Transverse colon (tissue), 4 donors: ENCODE data around the gene PSG5. TPM values are rescaled to one million over a fixed set of nuclear protein-coding genes. Genes with fewer than 3 reads are reported as not detected.
"Not testable (repeated sequence)": the region's sequence is repeated elsewhere in the genome, so short reads cannot be mapped to it uniquely, and the experiment has no call there.

ENCODE experiments used
- DNase-seq: peaks from one replicate; pipeline ENCODE4 v3.0.0-alpha.2; 2019
- H3K27ac ChIP-seq, 4 donors: fragments of 200-600 bp; sonication (generic); 2 replicates each; pipeline ENCODE4 v1.5.1; 2016 to 2018; ENCODE audit warnings: inconsistent platforms in 4 of 4
- H3K27me3 ChIP-seq: fragments of 200-600 bp; sonication (generic); 2 replicates; pipeline ENCODE4 v1.5.1; 2017; ENCODE audit warnings: inconsistent platforms
- H3K36me3 ChIP-seq, 4 donors: fragments of 200-600 bp; sonication (generic); 2 replicates each; pipeline ENCODE4 v1.5.1; 2017 to 2019; ENCODE audit warnings: inconsistent platforms in 4 of 4
- H3K4me1 ChIP-seq, 4 donors: fragments of 200-600 bp; sonication (generic); 2 replicates each; pipeline ENCODE4 v1.5.1; 2017 to 2020; ENCODE audit warnings: inconsistent platforms in 4 of 4
- H3K4me3 ChIP-seq, 4 donors: fragments of 200-600 bp; sonication (generic); 1 replicate in 1 of 4; 2 replicates in 3 of 4; pipeline versions ENCODE4 v1.5.1 to v1.6.1; 2017 to 2019; ENCODE audit warnings: inconsistent platforms in 4 of 4
- H3K9me3 ChIP-seq, 2 donors: fragments of 200-600 bp; sonication (generic); 2 replicates each; pipeline ENCODE4 v1.5.1; 2017 to 2019; ENCODE audit warnings: inconsistent platforms in 2 of 2
- EP300 ChIP-seq: sonication (generic); formaldehyde crosslinking; IDR thresholded peaks from one replicate; pipeline ENCODE4 v1.6.1; 2017; ENCODE audit warnings: antibody characterized with exemption, low read depth
- POLR2A ChIP-seq: fragments of 450-650 bp; IDR thresholded peaks from one replicate; pipeline ENCODE4 v1.6.1; 2016; ENCODE audit warnings: antibody characterized with exemption, mild to moderate bottlenecking, moderate library complexity
- POLR2AphosphoS5 ChIP-seq, 3 donors: sonication (generic); formaldehyde crosslinking; IDR thresholded peaks; one replicate each; pipeline ENCODE4 v1.6.1; 2016; ENCODE audit warnings: antibody characterized with exemption in 3 of 3
- WGBS, 2 donors: methylation state at CpG; one replicate each; pipeline ENCODE4 v1.1.5; 2018; ENCODE audit warnings: low coverage in 1 of 2; 5-methylcytosine and 5-hydroxymethylcytosine counted together
- in situ Hi-C, 4 donors: fragments of 200-750 bp; cut with MboI; loops; one replicate each; pipeline versions ENCODE4 v1.15.0 to v1.15.1; 2017; ENCODE audit warnings: low sequenced_read_pairs in 3 of 4, low pct_ligation_motif_present in 1 of 4, low pct_unique_long_range_greater_than_20kb in 1 of 4
- intact Hi-C: fragments of 100-400 bp; cut with DNase I; formaldehyde crosslinking; loops from one replicate; pipeline ENCODE4 v1.15.1; 2023; ENCODE audit warnings: low total_unique reads
- total RNA-seq, 4 donors: library from RNA; depleted of rRNA; stranded (reverse); fragments of >200 nt; gene quantifications; one replicate each; pipeline ENCODE4 v1.1.0, GENCODE V29; 2016
- TF ChIP-seq, protein P1 (sequence below), 5 experiments: fragments of 200-600 bp in 3 of 5; fragments of 450-650 bp in 2 of 5; sonication (generic) in 3 of 5; IDR thresholded peaks; 1 replicate in 2 of 5; 2 replicates in 3 of 5; pipeline ENCODE4 v1.5.1; 2016 to 2017; ENCODE audit warnings: antibody characterized with exemption in 5 of 5, inconsistent platforms in 3 of 5, mild to moderate bottlenecking in 2 of 5, moderate library complexity in 1 of 5

The PSG5 gene
- total RNA-seq, 4 donors from 2014 or later, result not detected

DNA sequence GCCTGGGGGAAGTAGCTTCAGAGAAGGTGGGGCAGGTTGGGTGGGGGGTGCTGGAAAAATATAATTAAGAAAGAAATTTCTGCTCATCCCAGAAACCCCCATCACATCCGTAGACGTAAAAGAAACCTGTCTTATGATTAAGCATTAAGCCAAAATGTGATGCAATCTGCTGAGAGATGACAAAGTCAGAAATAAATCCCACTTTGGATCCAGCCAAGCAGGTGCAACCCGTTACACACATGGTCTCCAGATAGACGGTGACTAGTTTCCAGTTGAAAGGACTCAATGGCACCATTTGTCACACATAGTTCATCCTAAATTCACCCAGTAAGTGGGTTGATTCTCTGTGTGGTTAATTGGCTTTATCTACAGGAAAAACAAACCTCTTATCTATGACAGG lies 34.1 kb downstream of the PSG5 start:
- Histone ChIP-seq H3K27me3 (no peaks in the 10 kb centered on the region), H3K4me3 (no peak overlapping the region), H3K27ac (no peak overlapping the region), H3K36me3 (no peaks in the 10 kb centered on the region), H3K4me1 (no peaks in the 10 kb centered on the region), H3K9me3 (no peaks in the 10 kb centered on the region)
- intact Hi-C loops (no loop called here), in situ Hi-C loops (no loop called here)
- 78% methylated on average over 4 of the region's 4 CpGs for WGBS, 2 donors
- no peak for DNase-seq
- TF ChIP-seq, protein P1, sequence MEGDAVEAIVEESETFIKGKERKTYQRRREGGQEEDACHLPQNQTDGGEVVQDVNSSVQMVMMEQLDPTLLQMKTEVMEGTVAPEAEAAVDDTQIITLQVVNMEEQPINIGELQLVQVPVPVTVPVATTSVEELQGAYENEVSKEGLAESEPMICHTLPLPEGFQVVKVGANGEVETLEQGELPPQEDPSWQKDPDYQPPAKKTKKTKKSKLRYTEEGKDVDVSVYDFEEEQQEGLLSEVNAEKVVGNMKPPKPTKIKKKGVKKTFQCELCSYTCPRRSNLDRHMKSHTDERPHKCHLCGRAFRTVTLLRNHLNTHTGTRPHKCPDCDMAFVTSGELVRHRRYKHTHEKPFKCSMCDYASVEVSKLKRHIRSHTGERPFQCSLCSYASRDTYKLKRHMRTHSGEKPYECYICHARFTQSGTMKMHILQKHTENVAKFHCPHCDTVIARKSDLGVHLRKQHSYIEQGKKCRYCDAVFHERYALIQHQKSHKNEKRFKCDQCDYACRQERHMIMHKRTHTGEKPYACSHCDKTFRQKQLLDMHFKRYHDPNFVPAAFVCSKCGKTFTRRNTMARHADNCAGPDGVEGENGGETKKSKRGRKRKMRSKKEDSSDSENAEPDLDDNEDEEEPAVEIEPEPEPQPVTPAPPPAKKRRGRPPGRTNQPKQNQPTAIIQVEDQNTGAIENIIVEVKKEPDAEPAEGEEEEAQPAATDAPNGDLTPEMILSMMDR (IDR thresholded peaks at IDR 0.05), result no peak
- TF ChIP-seq POLR2A (no peak), EP300 (no peak), POLR2AphosphoS5 (IDR thresholded peaks at IDR 0.05) (no peak)

DNA sequence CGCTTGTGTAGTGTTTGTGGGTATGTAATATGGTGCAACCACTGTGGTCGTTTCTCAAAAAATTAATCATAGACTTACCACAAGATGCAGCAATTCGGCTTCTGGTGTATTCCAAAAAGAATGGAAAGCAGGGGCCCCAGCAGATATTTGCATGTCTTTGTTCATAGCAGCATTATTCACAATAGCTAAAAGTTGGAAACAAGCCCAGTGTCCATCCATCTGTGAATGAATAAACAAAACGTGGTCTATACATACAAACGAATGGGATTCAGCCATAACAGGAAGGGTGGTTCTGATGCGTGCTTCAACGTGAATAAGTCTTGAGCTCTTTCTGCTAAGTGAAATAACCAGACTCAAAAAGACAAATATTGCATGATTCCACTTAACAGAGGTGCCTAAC lies 36.5 kb downstream of the PSG5 start:
- H3K4me3 ChIP-seq, H3K4me1 ChIP-seq, H3K27ac ChIP-seq, in situ Hi-C loops, intact Hi-C loops, DNase-seq, H3K27me3 ChIP-seq, H3K36me3 ChIP-seq, H3K9me3 ChIP-seq: not testable (repeated sequence)
- WGBS, 2 donors, result 69 to 74% methylated on average over 7 of the region's 7 CpGs

DNA sequence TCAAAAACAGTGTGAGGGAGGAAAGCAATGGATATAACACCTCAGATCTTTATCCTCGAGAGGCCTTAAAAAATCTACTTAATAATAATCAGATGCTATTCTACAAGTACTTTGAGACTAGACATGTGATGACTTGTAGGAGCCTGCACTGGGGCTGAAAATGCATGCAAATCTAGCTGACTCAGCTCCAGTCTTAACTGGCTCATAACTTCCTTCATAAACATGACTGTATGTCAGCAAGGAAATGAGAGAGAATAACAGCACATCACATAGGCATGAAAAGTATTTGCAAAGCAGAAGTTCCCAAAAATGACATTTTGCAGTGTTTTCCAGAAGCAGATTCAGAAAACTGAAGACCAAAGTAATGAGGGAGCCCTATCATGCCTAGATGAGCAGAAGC lies 38.1 kb downstream of the PSG5 start:
- DNase-seq, result no peak
- in situ Hi-C loops (no loop called here), intact Hi-C loops (no loop called here)
- TF ChIP-seq, protein P1 (IDR thresholded peaks at IDR 0.05), result no peak
- TF ChIP-seq POLR2A (no peak), EP300 (no peak), POLR2AphosphoS5 (IDR thresholded peaks at IDR 0.05) (no peak)
- no peaks in the 10 kb centered on the region for H3K36me3 ChIP-seq
- H3K27ac ChIP-seq, result no peak overlapping the region
- H3K27me3 ChIP-seq, result no peaks in the 10 kb centered on the region
- H3K9me3 ChIP-seq, result no peaks in the 10 kb centered on the region
- 53 to 75% methylated on average over 1 of the region's 1 CpG for WGBS, 2 donors
- H3K4me1 ChIP-seq, result no peaks in the 10 kb centered on the region
- no peak overlapping the region for H3K4me3 ChIP-seq

DNA sequence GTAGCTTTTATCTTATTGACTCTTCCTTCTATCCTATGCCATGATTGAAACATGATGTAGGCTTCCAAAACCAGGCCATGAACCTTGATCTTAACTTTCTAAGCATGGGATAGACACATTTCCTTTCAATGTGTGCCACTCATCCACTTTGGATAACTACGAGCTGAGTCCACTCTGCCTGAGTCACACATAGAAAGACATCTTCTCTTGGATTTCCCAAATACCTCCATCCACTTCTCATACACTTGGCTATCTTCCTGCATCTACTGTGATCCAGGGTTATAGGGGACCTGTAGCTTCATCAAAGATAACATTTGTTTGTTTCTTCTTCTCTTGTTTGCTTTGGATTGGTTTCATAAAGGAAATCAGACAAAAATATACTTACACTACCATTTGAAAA lies 44.6 kb downstream of the PSG5 start:
- DNase-seq, H3K4me3 ChIP-seq, H3K27ac ChIP-seq, H3K9me3 ChIP-seq, H3K36me3 ChIP-seq, intact Hi-C loops, H3K4me1 ChIP-seq, H3K27me3 ChIP-seq, in situ Hi-C loops: not testable (repeated sequence)
- 67 to 79% methylated on average over 1 of the region's 1 CpG for WGBS, 2 donors

DNA sequence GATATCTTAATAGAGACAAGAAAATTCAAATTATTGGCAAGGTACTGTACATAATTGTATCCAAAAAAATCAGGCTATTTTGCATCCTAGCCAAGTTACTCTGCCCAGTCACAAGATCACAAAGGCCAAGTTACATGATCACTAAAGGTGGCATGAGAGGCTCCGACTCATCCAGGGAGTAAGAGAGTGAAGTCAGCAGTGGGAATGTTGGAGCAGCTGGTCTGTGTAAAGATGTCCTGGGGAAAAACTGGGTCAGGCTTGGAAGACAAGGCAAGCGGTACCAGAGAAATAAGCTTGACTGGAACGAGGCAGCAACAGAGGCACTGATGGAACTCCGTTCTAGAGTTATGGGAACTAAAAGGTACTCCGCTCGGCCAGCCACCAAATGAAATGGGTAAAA lies 53.6 kb downstream of the PSG5 start:
- WGBS, 2 donors, result 77 to 80% methylated on average over 2 to 5 of the region's 6 CpGs
- H3K27me3 ChIP-seq, result no peaks in the 10 kb centered on the region
- in situ Hi-C loops, result no loop called here

DNA sequence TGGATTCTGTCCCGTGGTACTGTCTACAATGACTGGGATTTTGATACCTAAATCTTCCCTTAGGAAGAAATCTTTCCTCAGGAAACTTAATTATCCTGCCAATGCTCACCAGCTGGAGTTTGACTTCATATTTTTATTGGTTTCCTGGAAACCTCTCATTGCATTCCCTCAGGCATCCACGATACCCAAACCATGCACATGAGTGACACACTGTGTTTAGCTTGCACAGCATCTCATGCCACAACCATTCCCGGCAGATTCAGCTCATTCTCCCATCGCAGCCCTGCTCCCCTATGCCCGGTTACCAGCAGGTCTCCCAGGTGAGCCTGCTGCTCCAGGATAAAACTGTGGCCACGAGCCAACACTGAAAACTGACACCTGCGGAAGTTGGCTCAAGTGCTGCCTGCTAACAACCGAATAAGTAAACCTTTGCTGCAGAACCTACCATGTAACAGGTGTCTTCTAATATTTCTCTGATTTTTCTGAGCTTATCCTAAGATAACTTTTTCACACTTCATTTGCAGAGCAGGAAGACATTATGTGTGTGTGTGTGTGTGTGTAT lies 55.0 kb downstream of the PSG5 start:
- DNase-seq, intact Hi-C loops, in situ Hi-C loops, H3K27ac ChIP-seq, H3K36me3 ChIP-seq, H3K4me1 ChIP-seq, H3K9me3 ChIP-seq, H3K4me3 ChIP-seq, H3K27me3 ChIP-seq: not testable (repeated sequence)
- 49 to 55% methylated on average over 5 to 8 of the region's 8 CpGs for WGBS, 2 donors

More for the DNA sequence above, 53.6 kb downstream of the PSG5 start:
- Histone ChIP-seq H3K4me1 (no peaks in the 10 kb centered on the region), H3K27ac (no peak overlapping the region), H3K36me3 (no peaks in the 10 kb centered on the region), H3K9me3 (no peaks in the 10 kb centered on the region), H3K4me3 (no peak overlapping the region)
- intact Hi-C loops, result no loop called here
- no peak for DNase-seq
- TF ChIP-seq, protein P1 (IDR thresholded peaks at IDR 0.05), result no peak
- no peak for TF ChIP-seq POLR2AphosphoS5 (IDR thresholded peaks at IDR 0.05)
- no peak for TF ChIP-seq EP300
- TF ChIP-seq POLR2A, result no peak

DNA sequence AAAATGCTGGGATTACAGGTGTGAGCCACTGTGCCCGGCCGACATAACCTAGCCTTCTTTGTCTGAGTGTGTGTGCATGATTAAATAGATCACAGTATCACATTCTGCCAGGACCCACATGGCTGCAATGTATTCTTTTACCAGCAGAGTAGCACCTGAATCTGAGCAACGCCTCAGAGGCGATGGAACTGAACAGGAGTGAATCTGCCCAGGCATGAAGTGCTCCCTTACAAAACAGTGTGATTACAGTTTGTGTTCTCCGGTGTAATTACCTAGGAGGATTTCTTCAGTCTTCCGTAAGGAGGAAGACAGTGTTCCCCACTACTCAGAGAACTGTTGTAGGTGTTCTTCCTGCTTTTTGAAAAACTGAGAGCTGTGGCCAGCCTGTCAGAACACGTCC lies 57.1 kb downstream of the PSG5 start:
- H3K4me3 ChIP-seq, H3K9me3 ChIP-seq, H3K27ac ChIP-seq, in situ Hi-C loops, H3K4me1 ChIP-seq, H3K27me3 ChIP-seq, intact Hi-C loops, DNase-seq, H3K36me3 ChIP-seq: not testable (repeated sequence)
- 87% methylated on average over 7 of the region's 7 CpGs; no CpG with 5 or more reads in 1 of the 2 donors for whole genome bisulfite sequencing, 2 donors

DNA sequence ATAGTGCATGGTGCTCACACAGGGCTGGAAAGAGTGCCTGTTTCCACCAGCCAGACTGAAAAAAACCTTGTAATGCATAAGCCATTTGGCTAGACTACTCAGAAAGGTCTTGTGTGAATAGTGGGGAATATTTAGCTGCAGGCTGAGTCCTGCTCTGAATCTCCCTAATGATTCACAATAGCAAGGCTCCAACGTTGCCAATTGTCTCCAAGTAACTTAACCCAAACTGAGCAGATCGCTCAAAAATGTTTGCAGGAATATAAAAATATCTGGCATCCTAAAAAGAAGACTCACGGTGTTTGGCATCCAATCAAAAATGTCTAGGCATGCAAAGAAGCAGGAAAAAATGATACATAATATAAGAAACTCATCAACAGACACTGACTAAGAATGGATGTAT lies 59.0 kb downstream of the PSG5 start:
- DNase-seq, intact Hi-C loops, H3K4me3 ChIP-seq, H3K27ac ChIP-seq, H3K9me3 ChIP-seq, H3K27me3 ChIP-seq, in situ Hi-C loops, H3K36me3 ChIP-seq, H3K4me1 ChIP-seq: not testable (repeated sequence)
- 49 to 53% methylated on average over 3 of the region's 3 CpGs for WGBS, 2 donors
